H1 (cell line): ENCODE measurements around the gene SOX1. TPM values are rescaled to one million over a fixed set of nuclear protein-coding genes. Genes with fewer than 3 reads are reported as not detected.

Source experiments
- EZH2 ChIP-seq: fragments of 200-600 bp; sonication (generic); IDR thresholded peaks from 2 replicates; pipeline ENCODE4 v1.7.1; 2012; ENCODE audit warnings: low read depth, mild to moderate bottlenecking, moderate library complexity, low read length, inconsistent platforms; ENCODE audit not compliant: severe bottlenecking
- polyA plus RNA-seq, 7 experiments: library from polyadenylated mRNA; depleted of rRNA in 3 of 7; stranded (reverse) in 5 of 7; unstranded in 2 of 7; fragments of >200 nt in 5 of 7; fragments of 200-250 nt in 2 of 7; gene quantifications; 1 replicate in 5 of 7; 2 replicates in 1 of 7; 4 replicates in 1 of 7; pipeline versions ENCODE4 v1.2.1 to v1.2.3, GENCODE V29; 2011 to 2013; ENCODE audit warnings: missing spikeins in 2 of 7, mixed read lengths in 2 of 7
- total RNA-seq: library from RNA; stranded (reverse); fragmentation: NEBNext Ultra II Directional; extraction: Animal tissue kit (Norgen Biotek cat#: 25700); gene quantifications from 2 replicates; pipeline ENCODE4 v1.2.1, GENCODE V29; 2021
- TF ChIP-seq, protein P1 (sequence below): fragments of 300-600 bp; sonication (generic); IDR thresholded peaks from 2 replicates; pipeline ENCODE4 v1.7.1; 2012; ENCODE audit warnings: low read length, moderate library complexity, mild to moderate bottlenecking, inconsistent platforms; ENCODE audit not compliant: insufficient replicate concordance

Gene SOX1
- total and polyA plus RNA-seq, 2 of the 8 experiments (the other 6 are each of a cell fraction or from before 2014, with no cell fraction given), result 0.03 to 0.09 TPM

DNA sequence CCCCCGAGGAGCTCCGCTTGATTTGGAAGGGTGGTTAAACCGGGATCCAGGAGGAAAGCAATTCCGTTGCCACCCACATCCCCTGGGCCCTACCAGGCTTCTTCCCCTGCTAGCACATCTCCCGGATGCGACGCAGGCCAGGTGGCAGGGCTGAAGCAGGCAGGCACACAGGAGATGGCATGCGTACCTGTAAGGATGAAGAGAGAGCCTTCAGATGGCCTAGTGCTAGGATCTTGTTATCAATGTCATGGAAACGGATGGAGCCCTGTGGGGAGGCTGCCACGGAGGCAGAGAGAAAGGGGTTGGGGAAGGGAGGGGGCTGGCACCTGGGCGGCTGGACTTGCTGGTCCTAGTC lies 8.5 kb upstream of the SOX1 start (continued):
- TF ChIP-seq, protein P1, sequence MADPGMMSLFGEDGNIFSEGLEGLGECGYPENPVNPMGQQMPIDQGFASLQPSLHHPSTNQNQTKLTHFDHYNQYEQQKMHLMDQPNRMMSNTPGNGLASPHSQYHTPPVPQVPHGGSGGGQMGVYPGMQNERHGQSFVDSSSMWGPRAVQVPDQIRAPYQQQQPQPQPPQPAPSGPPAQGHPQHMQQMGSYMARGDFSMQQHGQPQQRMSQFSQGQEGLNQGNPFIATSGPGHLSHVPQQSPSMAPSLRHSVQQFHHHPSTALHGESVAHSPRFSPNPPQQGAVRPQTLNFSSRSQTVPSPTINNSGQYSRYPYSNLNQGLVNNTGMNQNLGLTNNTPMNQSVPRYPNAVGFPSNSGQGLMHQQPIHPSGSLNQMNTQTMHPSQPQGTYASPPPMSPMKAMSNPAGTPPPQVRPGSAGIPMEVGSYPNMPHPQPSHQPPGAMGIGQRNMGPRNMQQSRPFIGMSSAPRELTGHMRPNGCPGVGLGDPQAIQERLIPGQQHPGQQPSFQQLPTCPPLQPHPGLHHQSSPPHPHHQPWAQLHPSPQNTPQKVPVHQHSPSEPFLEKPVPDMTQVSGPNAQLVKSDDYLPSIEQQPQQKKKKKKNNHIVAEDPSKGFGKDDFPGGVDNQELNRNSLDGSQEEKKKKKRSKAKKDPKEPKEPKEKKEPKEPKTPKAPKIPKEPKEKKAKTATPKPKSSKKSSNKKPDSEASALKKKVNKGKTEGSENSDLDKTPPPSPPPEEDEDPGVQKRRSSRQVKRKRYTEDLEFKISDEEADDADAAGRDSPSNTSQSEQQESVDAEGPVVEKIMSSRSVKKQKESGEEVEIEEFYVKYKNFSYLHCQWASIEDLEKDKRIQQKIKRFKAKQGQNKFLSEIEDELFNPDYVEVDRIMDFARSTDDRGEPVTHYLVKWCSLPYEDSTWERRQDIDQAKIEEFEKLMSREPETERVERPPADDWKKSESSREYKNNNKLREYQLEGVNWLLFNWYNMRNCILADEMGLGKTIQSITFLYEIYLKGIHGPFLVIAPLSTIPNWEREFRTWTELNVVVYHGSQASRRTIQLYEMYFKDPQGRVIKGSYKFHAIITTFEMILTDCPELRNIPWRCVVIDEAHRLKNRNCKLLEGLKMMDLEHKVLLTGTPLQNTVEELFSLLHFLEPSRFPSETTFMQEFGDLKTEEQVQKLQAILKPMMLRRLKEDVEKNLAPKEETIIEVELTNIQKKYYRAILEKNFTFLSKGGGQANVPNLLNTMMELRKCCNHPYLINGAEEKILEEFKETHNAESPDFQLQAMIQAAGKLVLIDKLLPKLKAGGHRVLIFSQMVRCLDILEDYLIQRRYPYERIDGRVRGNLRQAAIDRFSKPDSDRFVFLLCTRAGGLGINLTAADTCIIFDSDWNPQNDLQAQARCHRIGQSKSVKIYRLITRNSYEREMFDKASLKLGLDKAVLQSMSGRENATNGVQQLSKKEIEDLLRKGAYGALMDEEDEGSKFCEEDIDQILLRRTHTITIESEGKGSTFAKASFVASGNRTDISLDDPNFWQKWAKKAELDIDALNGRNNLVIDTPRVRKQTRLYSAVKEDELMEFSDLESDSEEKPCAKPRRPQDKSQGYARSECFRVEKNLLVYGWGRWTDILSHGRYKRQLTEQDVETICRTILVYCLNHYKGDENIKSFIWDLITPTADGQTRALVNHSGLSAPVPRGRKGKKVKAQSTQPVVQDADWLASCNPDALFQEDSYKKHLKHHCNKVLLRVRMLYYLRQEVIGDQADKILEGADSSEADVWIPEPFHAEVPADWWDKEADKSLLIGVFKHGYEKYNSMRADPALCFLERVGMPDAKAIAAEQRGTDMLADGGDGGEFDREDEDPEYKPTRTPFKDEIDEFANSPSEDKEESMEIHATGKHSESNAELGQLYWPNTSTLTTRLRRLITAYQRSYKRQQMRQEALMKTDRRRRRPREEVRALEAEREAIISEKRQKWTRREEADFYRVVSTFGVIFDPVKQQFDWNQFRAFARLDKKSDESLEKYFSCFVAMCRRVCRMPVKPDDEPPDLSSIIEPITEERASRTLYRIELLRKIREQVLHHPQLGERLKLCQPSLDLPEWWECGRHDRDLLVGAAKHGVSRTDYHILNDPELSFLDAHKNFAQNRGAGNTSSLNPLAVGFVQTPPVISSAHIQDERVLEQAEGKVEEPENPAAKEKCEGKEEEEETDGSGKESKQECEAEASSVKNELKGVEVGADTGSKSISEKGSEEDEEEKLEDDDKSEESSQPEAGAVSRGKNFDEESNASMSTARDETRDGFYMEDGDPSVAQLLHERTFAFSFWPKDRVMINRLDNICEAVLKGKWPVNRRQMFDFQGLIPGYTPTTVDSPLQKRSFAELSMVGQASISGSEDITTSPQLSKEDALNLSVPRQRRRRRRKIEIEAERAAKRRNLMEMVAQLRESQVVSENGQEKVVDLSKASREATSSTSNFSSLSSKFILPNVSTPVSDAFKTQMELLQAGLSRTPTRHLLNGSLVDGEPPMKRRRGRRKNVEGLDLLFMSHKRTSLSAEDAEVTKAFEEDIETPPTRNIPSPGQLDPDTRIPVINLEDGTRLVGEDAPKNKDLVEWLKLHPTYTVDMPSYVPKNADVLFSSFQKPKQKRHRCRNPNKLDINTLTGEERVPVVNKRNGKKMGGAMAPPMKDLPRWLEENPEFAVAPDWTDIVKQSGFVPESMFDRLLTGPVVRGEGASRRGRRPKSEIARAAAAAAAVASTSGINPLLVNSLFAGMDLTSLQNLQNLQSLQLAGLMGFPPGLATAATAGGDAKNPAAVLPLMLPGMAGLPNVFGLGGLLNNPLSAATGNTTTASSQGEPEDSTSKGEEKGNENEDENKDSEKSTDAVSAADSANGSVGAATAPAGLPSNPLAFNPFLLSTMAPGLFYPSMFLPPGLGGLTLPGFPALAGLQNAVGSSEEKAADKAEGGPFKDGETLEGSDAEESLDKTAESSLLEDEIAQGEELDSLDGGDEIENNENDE, result no peak
- TF ChIP-seq EZH2, result peak; percentile 37
